ENCODE data around the gene EIF4A3. TPM values are rescaled to one million over a fixed set of nuclear protein-coding genes. Genes with fewer than 3 reads are reported as not detected.

EIF4A3 gene
- total and polyA plus RNA-seq, 9 of the 15 experiments (the other 6 are each of a cell fraction or from before 2014, with no cell fraction given): 62.7 to 171 (median 127) TPM

DNA sequence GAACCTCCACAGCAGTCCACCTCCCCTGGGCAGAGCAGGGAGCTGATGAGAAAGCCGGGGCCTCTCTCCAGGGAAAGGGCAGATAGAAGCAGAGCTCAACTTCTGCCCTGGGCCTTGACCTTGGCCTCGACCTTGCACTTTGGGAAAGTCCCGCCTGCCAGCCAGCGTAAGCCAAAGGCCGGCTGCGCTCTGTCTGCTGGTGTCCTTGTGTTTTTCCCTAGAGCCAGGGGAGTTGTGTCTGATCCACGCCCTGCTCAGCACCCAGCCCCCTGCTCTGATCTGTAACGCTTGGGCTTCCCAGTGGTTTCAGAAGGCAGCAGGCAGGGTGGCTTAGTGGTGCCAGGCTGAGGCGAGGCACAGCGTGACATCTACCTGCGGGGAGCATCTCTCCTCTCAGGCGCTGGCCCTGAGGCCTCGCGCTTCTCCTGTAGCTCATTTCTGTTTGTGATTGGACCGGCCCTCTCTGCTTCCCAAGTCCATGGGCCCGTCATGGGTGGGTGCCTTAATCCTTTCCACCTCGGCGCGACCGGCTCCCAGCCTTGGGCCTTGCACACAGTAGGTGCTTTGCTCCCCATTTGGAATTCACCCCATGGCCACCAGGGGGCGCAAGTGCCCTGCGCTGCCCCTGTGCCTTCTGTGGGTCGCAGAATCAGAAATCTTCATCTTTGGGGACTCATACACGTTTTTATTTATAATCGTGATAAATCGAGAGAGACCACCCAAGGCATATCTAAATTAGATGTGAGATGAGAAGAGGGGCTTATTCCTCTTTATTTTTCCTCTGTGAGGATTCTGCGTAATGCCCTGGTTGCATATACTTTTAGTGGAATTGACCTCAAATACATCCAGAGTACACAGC is 49.0 kb upstream of the EIF4A3 start (continued):
- TF ChIP-seq ZNF518B (CRISPR knock-in tag; IDR thresholded peaks at IDR 0.05) (no peak), NRF1 (conservative IDR thresholded peaks at IDR 0.05 in 1 of 2, IDR thresholded peaks at IDR 0.05 in 1 of 2) (no peak), CBFB (CRISPR knock-in tag; IDR thresholded peaks at IDR 0.05) (no peak), ZEB2 (IDR thresholded peaks at IDR 0.05) (no peak), TRIM25 (IDR thresholded peaks at IDR 0.05; ENCODE audit: borderline replicate concordance) (no peak), GTF2A2 (tag; IDR thresholded peaks at IDR 0.05) (no peak), ZNF124 (CRISPR knock-in tag; IDR thresholded peaks at IDR 0.05) (no peak), DDX20 (tag; IDR thresholded peaks at IDR 0.05; ENCODE audit: low read depth) (no peak), ZC3H4 (CRISPR knock-in tag; IDR thresholded peaks at IDR 0.05; ENCODE audit: borderline replicate concordance) (no peak), PRPF4 (IDR thresholded peaks at IDR 0.05; ENCODE audit: insufficient read depth, low read depth, low read length, poor library complexity, severe bottlenecking) (no peak), NONO (IDR thresholded peaks at IDR 0.05; ENCODE audit: low read depth in 2 of 2, low read length in 1 of 2) (no peak), ZNF217 (CRISPR knock-in tag; IDR thresholded peaks at IDR 0.05) (no peak), ZNF584 (CRISPR knock-in tag; IDR thresholded peaks at IDR 0.05; ENCODE audit: low read depth) (no peak), E2F1 (CRISPR knock-in tag; IDR thresholded peaks at IDR 0.05) (no peak), ETV5 (CRISPR knock-in tag; IDR thresholded peaks at IDR 0.05; ENCODE audit: low read depth) (no peak), CHCHD3 (CRISPR knock-in tag; IDR thresholded peaks at IDR 0.05) (no peak), TAF15 (IDR thresholded peaks at IDR 0.05; ENCODE audit: low read depth, low read length) (no peak)
- TF ChIP-seq, protein P1, sequence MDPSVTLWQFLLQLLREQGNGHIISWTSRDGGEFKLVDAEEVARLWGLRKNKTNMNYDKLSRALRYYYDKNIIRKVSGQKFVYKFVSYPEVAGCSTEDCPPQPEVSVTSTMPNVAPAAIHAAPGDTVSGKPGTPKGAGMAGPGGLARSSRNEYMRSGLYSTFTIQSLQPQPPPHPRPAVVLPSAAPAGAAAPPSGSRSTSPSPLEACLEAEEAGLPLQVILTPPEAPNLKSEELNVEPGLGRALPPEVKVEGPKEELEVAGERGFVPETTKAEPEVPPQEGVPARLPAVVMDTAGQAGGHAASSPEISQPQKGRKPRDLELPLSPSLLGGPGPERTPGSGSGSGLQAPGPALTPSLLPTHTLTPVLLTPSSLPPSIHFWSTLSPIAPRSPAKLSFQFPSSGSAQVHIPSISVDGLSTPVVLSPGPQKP (CRISPR knock-in tag; IDR thresholded peaks at IDR 0.05): no peak
- TF ChIP-seq, protein P2, sequence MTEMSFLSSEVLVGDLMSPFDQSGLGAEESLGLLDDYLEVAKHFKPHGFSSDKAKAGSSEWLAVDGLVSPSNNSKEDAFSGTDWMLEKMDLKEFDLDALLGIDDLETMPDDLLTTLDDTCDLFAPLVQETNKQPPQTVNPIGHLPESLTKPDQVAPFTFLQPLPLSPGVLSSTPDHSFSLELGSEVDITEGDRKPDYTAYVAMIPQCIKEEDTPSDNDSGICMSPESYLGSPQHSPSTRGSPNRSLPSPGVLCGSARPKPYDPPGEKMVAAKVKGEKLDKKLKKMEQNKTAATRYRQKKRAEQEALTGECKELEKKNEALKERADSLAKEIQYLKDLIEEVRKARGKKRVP (CRISPR knock-in tag; IDR thresholded peaks at IDR 0.05): no peak
